Tongue (tissue), 2 donors: ENCODE data around the gene MAP1A. TPM values are rescaled to one million over a fixed set of nuclear protein-coding genes. Genes with fewer than 3 reads are reported as not detected.
"Not testable (repeated sequence)": the region's sequence is repeated elsewhere in the genome, so short reads cannot be mapped to it uniquely, and the experiment has no call there.

Experiments used
- DNase-seq: peaks from one replicate; pipeline ENCODE4 v3.0.0-alpha.2; 2015
- total RNA-seq: library from RNA; depleted of rRNA; stranded (reverse); fragments of >200 nt; gene quantifications from one replicate; pipeline ENCODE4 v1.2.3, GENCODE V29; 2014

MAP1A gene
- total RNA-seq, 1 donor from 2014 or later, result 22.5 TPM

DNA sequence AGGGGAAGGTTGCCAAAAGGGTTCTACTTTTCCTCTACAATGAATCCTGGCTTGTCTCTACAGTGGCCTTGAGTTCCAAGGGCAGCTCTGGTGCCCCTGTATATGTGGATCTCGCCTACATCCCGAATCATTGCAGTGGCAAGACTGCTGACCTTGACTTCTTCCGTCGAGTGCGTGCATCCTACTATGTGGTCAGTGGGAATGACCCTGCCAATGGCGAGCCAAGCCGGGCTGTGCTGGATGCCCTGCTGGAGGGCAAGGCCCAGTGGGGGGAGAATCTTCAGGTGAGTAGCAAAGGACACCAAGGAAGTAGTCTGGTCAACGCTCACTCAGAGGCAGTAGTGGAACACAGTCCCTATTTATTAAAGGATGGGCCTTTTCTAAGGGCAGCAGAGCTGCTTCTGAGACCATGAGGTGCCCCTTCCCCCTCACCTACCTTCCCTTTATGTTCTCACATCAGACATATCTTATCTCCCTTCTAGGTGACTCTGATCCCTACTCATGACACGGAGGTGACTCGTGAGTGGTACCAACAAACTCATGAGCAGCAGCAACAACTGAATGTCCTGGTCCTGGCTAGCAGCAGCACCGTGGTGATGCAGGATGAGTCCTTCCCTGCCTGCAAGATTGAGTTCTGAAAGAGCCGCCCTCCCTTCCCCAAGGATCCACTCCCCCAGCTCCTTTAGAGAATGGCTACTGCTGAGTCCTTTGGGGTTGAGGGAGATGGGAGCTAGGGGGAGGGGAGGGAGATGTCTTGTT lies 12.4 kb downstream of the MAP1A start:
- DNase-seq, result no peak

DNA sequence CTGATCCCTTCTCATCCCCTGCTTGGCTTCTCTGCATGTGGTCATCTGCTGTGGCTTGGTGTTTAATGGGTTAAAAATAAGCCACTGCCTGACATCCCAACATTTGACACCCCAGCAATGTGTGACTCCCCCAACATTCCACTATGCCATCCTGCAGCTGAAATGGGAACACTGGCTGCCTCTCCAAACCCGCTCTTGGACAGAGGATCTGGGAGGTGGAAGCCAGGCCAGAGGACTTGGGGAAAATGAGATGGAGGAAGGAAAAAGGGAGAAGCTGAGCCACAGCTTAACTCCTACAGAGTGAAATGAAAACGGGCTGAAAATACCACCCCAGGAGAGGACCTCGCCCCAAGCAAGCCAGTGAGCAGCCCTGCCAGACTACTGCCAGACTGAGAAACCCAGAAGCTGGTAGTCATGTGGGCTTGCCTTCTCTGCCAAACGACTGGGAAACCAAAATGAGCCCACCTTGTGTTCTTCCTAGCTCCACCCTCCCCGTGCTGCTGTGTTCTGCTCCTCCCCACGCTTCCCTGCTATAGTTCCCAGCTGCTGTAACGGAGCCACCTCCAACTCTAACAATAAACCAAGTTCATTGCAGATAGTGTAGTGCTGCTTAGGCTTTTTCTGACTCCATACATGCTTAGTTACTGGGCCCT lies 13.7 kb downstream of the MAP1A start:
- peak; percentile 41 for DNase-seq

DNA sequence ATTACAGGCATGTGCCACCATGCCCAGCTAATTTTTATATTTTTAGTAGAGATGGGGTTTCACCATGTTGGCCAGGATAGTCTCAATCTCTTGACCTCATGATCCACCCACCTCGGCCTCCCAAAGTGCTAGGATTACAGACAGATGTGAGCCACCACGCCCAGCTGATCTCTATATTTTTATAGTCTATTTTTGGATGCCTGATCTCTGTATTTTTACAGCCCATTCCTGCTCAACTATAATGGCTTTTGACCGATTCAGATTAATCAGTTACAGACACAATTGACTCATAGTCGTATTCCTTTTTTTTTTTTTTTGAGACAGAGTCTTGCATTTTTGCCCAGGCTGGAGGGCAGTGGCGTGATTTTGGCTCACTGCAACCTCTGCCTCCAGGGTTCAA lies 15.4 kb downstream of the MAP1A start:
- DNase-seq, result not testable (repeated sequence)

DNA sequence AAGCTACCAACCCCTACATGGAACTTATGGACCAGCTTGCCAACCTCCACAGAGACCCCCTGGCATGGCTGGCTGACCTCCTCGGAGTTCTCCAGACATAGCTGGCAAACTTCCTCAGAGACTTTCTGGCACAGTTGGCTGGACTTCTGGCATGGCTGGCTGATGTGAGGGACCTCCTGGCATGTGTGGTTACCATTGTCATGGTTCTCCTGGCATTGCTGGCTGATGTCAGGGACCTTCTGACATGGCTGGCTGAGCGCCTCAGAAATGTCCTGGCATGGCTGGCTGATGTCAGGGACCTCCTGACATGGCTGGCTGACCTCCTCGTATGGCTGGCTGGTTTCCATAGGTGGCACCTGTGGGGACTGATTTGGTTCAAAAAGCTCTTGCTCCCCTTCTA lies 17.5 kb downstream of the MAP1A start:
- no peak for DNase-seq

DNA sequence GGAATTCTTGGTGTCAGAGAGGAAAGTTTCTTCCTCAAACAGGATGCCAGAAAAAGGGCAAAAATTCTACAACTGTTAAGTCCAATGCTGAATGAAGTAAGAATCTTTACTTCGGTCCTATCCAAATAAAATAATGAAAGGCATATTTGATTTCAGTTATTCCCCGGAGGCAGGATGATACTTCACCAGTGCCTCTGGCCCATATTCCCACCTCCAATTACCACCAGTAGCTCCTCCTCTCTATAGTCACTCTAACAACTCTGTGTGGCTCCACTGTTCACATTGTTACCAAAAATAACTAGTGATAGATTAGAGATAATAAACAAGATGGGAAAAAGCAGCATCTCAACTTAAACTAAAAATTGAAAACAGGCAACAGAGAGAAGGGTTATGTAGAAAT lies 20.7 kb downstream of the MAP1A start:
- DNase-seq, result no peak

DNA sequence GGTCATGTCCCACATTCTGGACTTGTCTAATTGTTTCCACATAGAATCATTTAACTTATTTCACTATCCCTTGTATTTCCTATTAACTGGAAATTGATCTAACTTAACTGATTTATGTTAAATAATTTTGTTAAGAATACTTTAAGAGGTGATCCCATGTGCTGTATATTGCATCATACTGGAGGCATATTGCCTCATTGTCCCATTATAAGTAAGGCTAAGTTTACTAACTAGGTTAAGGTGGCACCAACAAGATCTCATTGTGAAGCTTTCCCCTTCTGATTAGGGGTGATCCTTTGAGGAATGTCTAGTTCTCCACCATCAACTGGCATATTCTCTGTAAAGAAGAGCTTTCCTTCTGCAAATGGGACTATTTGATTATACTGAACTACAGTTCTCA lies 24.4 kb downstream of the MAP1A start:
- DNase-seq, result no peak

DNA sequence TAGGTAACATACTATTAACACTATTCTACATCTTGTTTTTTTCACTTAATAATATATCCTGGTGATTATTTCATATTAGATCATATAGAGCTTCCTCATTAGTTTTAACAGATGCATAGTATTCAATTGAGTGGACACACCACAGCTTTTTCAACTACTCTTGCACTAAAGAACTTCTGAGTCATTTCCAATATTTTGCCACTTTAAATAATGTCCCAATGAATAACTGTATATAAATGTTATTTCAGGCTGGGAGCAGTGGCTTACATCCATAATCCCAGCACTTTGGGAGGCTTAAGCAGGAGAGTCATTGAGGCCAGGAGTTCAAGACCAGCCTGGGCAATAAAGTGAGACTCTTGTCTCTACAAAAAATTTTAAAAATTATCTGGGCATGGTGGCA lies 26.9 kb downstream of the MAP1A start:
- DNase-seq, result no peak

DNA sequence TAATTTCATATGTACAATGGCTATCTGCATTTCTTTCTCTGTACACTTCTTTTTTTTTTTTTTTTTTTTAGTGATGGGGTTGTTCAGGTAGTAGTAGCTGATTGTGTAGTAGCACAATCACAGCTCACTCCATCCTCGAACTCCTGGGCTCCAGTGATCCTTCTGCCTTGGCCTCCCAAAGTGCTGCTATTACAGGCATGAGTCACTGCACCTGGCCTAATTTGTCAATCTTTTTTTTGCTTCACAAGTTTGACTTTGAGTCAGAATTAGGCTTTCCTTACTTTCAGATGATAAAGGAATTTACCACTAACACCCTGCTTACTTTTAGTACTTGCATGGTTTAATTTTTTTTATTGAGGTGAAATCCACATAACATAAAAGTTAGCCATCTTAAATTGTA lies 28.0 kb downstream of the MAP1A start:
- DNase-seq, result no peak

DNA sequence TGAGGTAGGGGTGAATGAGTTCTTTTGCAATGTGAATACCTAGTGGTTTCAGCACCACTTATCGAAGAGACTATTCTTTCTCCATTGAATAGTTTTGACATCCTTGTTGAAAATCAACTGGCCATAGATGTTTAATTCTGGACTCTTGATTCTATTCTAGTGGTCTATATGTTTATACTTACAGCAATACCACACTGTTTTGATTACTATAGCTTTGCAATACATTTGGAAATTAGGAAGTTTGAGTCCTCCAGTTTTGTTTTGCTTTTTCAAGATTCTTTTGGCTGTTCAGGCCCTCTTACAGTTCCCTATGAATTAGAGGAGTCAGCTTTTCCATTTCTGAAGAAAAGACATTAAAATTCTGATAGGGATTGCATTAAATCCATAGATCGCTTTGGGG lies 30.1 kb downstream of the MAP1A start:
- DNase-seq, result no peak

DNA sequence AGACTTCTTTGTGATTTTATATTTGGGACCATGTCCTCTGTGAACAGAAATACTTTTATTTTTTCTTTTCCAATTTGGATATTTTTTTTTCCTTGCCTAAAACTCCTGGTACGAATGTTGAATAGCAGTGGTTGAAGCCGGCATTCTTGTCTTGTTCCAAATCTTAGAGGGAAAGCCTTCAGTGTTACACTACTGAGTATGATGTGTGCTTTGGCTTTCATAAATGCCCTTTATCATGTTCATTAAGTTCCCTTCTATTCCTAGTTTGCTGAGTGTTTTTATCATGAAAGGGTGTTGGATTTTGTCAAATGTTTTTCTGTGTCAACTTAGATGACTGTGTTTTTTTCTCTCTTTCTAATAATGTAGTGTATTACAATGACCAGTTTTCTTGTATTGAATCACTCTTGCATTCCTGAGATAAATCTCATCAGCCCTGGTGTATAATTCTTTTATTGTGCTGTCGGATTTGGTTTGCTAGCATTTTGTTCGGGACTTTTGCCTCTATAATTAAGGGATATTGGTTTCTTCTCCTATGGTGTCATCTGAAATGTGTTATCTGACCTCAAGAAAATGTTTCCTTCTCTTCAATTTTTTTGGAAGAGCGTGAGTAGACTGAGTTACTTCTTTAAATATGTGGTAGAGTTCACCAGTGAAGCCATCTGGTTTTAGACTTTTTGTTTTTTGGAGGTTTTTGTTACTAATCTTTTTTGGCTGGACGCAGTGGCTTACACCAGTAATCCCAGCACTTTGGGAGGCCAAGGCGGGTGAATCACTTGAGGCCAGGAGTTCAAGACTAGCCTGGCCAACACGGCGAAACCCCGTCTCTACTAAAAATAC lies 33.3 kb downstream of the MAP1A start:
- DNase-seq, result no peak

DNA sequence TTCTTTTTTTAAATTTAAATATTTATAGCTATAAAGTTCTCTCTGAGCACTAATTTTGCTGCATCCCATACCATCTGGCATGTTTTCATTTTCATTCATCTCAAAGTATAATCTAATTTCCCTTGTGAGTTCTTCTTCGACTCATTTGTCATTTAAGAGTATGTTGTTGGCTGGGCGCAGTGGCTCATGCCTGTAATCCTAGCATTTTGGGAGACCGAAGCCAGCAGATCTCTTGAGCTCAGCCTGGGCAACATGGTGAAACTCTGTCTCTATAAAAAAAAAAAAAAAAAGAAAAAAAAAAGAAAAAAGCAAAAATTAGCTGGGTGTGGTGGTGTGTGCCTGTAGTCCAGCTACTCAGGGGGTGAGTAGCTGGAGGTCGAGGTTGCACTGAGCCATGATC lies 34.8 kb downstream of the MAP1A start:
- DNase-seq, result no peak

DNA sequence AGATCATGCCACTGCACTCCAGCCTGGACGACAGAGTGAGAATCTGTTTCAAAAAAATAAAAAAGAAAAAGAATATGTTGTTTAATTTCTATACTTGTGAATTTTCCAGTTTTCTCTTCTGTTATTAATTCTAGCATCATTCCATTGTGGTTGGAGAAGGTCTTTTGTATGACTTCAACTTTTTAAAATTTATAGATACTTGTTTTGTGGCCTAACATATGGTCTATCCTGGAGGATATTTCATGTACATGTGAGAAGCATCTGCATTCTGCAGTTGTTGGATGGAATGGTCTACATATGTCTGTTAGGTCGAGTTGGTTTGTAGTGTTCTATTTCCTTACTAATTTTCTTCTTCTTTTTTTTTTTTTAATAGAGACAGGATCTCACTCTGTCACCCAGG lies 35.6 kb downstream of the MAP1A start:
- no peak for DNase-seq

DNA sequence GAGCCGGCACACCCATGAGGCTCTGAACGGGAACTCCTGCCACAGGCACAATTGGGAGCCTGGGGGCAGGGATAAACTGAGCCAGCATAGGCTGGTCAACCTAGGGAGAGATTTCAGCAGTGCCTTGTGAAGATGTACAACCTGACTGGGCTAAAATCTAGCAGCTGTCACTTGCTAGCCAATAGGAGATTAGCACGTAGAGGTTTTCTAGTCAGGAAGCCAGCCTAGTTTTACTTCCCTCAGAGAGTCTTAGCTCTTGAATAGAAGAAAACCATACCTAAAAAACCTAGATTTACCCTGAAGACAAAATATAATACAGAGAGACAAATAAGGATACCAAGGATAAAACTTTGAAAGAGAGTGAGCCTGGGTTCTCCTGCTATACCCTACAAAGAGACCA lies 45.3 kb downstream of the MAP1A start:
- not testable (repeated sequence) for DNase-seq

DNA sequence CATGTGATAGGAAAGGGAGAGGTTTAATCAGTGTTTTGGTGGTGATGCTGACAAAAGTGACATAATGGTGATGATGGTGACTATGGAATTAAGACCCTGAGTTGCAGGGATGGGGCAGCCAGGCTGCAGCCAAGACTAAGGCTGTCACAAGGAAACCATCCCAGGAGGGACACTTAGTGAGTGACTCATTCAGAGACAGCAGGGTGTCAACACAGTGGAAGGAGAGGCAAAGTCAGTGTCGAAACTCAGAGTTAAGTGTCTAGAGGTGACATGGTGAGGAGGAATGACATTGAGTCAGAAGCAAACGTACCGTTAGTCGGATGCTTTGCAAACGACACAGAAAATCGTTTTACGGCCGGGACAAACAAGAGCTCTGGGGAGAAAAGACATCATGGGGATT lies 46.4 kb downstream of the MAP1A start:
- DNase-seq, result not testable (repeated sequence)

DNA sequence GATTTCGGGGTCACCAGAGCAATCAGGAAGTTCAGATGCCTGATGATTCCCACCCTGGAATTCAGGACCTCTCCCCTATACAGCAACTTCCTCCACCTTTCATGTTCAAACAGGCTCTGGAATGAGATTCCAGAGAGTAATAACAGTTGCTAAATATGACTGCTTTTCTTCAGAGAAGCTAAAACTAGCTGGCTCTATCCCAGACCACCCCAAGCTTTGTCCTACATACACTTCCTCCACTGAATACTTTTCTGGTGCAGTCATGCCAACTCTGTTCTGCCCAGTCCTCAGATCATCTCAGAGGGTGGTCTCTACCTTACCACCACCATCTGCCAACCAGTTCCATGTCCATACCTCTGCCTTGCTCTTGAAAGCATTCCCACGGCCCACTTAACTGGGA lies 49.2 kb downstream of the MAP1A start:
- not testable (repeated sequence) for DNase-seq

DNA sequence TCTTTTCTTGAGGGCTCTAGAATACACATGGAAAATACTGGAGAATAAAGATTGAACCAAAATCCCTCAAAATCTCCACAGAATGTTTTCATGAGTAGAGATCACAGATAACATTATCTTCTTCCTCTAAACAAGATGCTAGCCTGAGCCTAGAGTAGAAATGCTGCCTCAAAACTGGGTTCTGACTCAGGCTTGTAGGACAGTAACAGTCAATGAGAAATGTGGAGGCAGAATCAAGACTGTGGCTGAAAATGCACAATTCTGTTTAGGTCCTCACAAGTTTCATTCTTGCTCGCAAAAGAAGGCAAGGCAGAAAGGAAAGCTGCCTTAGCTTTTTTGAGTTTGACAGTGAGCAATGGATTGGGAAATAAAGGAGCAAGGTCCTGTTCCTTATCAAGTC lies 57.2 kb downstream of the MAP1A start:
- not testable (repeated sequence) for DNase-seq

Other genes with a start within 250 kb of the MAP1A start
- not detected for gene TGM7, start 215.4 kb upstream of the MAP1A start, total RNA-seq
- 5.2 TPM for gene LCMT2, start 187.0 kb upstream of the MAP1A start, total RNA-seq
- 37.8 TPM for gene ZSCAN29, start 146.6 kb upstream of the MAP1A start, total RNA-seq
- 13.2 TPM for gene TUBGCP4, start 146.5 kb upstream of the MAP1A start, total RNA-seq
- 87.9 TPM for gene TP53BP1, start 24.5 kb upstream of the MAP1A start, total RNA-seq
- 15.5 TPM for gene PPIP5K1, start 72.6 kb downstream of the MAP1A start, total RNA-seq
- gene CKMT1B, start 76.4 kb downstream of the MAP1A start, total RNA-seq, result 4.3 TPM
- gene STRC, start 101.2 kb downstream of the MAP1A start, total RNA-seq, result 0.21 TPM
- 0.51 TPM for gene CATSPER2, start 131.2 kb downstream of the MAP1A start, total RNA-seq
- gene CKMT1A, start 176.3 kb downstream of the MAP1A start, total RNA-seq, result 0.31 TPM
- 126 TPM for gene PDIA3, start 228.8 kb downstream of the MAP1A start, total RNA-seq